ENCODE measurements around the gene ZACN. TPM values are rescaled to one million over a fixed set of nuclear protein-coding genes. Genes with fewer than 3 reads are reported as not detected.

The ZACN gene
- not detected in 2 replicates for total RNA-seq

GRCh38 chr17:76078860-76079534 lies at the start of gene ZACN:
Gene ZACN (plus strand): TSS chr17:76079182. CDS start chr17:76079265, 83 bp downstream.

GRCh38 chr17:76072148-76072858 lies 6.7 kb upstream of the ZACN start, which contains the start of gene SRP68:
Gene SRP68 (minus strand): TSS chr17:76072517. CDS start chr17:76072491, 26 bp downstream.

GRCh38 chr17:76074390-76075363 lies 4.3 kb upstream of the ZACN start, which contains the start of gene GALR2:
Gene GALR2 (plus strand): TSS chr17:76074781. CDS start chr17:76074884, 103 bp downstream.

GRCh38 chr17:76103274-76104139 lies 24.5 kb downstream of the ZACN start, which contains the start of gene EXOC7:
Gene EXOC7 (minus strand): TSS chr17:76103787. CDS start chr17:76103692, 95 bp downstream.

Small RNAs within 50 kb of the gene (small RNA-seq; reads per million reads assigned to genes)
- gene MIR6868, result 0.08 reads per million

Other genes with a start within 250 kb of the ZACN start
- 0.76 and 3.9 TPM in 2 replicates for gene UNC13D, start 234.8 kb upstream of the ZACN start, total RNA-seq
- gene WBP2, start 223.8 kb upstream of the ZACN start, total RNA-seq, result 28.4 and 51.6 TPM in 2 replicates
- gene TRIM47, start 200.6 kb upstream of the ZACN start, total RNA-seq, result 61.9 and 66.6 TPM in 2 replicates
- 30.4 and 35.6 TPM in 2 replicates for gene TRIM65, start 182.2 kb upstream of the ZACN start, total RNA-seq
- 41.0 and 42.8 TPM in 2 replicates for gene MRPL38, start 174.3 kb upstream of the ZACN start, total RNA-seq
- 5.5 and 7.2 TPM in 2 replicates for gene FBF1, start 138.1 kb upstream of the ZACN start, total RNA-seq
- gene ACOX1, start 100.0 kb upstream of the ZACN start, total RNA-seq, result 57.5 and 70.3 TPM in 2 replicates
- gene TEN1, start 99.9 kb upstream of the ZACN start, total RNA-seq, result 18.7 and 21.6 TPM in 2 replicates
- gene CDK3, start 78.3 kb upstream of the ZACN start, total RNA-seq, result 0.33 and 1.5 TPM in 2 replicates
- gene EVPL, start 51.9 kb upstream of the ZACN start, total RNA-seq, result not detected in 2 replicates
- 29.4 and 33.4 TPM in 2 replicates for gene SRP68, start 6.7 kb upstream of the ZACN start, total RNA-seq
- not detected in 2 replicates for gene GALR2, start 4.4 kb upstream of the ZACN start, total RNA-seq
- 102 and 107 TPM in 2 replicates for gene EXOC7, start 24.6 kb downstream of the ZACN start, total RNA-seq
- not detected in 2 replicates for gene FOXJ1, start 62.1 kb downstream of the ZACN start, total RNA-seq
- gene RNF157, start 161.3 kb downstream of the ZACN start, total RNA-seq, result 0.29 and 0.65 TPM in 2 replicates
- 8.4 and 11.1 TPM in 2 replicates for gene UBALD2, start 186.2 kb downstream of the ZACN start, total RNA-seq
- gene QRICH2, start 229.1 kb downstream of the ZACN start, total RNA-seq, result 2.0 and 3.2 TPM in 2 replicates

Measured in vein endothelial cell (primary cell).